Astrocyte (in vitro differentiated cells and primary cell): ENCODE results near the gene FEM1B.

Experiments
- CTCF ChIP-seq: IDR thresholded peaks from 2 replicates; pipeline ENCODE4 v1.5.1; 2011; ENCODE audit warnings: low read depth, mild to moderate bottlenecking, inconsistent platforms, low read length, moderate library complexity; ENCODE audit not compliant: insufficient read depth
- EZH2 ChIP-seq: IDR thresholded peaks from 2 replicates; pipeline ENCODE4 v1.6.1; 2012; ENCODE audit warnings: mild to moderate bottlenecking, low read length, inconsistent platforms; ENCODE audit not compliant: insufficient read depth

GRCh38 chr15:68330901-68331300, 53.4 kb downstream of the FEM1B start:
- TF ChIP-seq CTCF: no peak
- TF ChIP-seq EZH2: no peak
